Transverse colon (tissue), 4 donors: ENCODE data around the gene RSPRY1. TPM values are rescaled to one million over a fixed set of nuclear protein-coding genes. Genes with fewer than 3 reads are reported as not detected.

Source experiments
- DNase-seq: peaks from one replicate; pipeline ENCODE4 v3.0.0-alpha.2; 2019
- H3K27ac ChIP-seq, 4 donors: fragments of 200-600 bp; sonication (generic); 2 replicates each; pipeline ENCODE4 v1.5.1; 2016 to 2018; ENCODE audit warnings: inconsistent platforms in 4 of 4
- H3K27me3 ChIP-seq: fragments of 200-600 bp; sonication (generic); 2 replicates; pipeline ENCODE4 v1.5.1; 2017; ENCODE audit warnings: inconsistent platforms
- H3K36me3 ChIP-seq, 4 donors: fragments of 200-600 bp; sonication (generic); 2 replicates each; pipeline ENCODE4 v1.5.1; 2017 to 2019; ENCODE audit warnings: inconsistent platforms in 4 of 4
- H3K4me1 ChIP-seq, 4 donors: fragments of 200-600 bp; sonication (generic); 2 replicates each; pipeline ENCODE4 v1.5.1; 2017 to 2020; ENCODE audit warnings: inconsistent platforms in 4 of 4
- H3K4me3 ChIP-seq, 4 donors: fragments of 200-600 bp; sonication (generic); 1 replicate in 1 of 4; 2 replicates in 3 of 4; pipeline versions ENCODE4 v1.5.1 to v1.6.1; 2017 to 2019; ENCODE audit warnings: inconsistent platforms in 4 of 4
- H3K9me3 ChIP-seq, 2 donors: fragments of 200-600 bp; sonication (generic); 2 replicates each; pipeline ENCODE4 v1.5.1; 2017 to 2019; ENCODE audit warnings: inconsistent platforms in 2 of 2
- EP300 ChIP-seq: sonication (generic); formaldehyde crosslinking; IDR thresholded peaks from one replicate; pipeline ENCODE4 v1.6.1; 2017; ENCODE audit warnings: antibody characterized with exemption, low read depth
- POLR2A ChIP-seq: fragments of 450-650 bp; IDR thresholded peaks from one replicate; pipeline ENCODE4 v1.6.1; 2016; ENCODE audit warnings: antibody characterized with exemption, mild to moderate bottlenecking, moderate library complexity
- POLR2AphosphoS5 ChIP-seq, 3 donors: sonication (generic); formaldehyde crosslinking; IDR thresholded peaks; one replicate each; pipeline ENCODE4 v1.6.1; 2016; ENCODE audit warnings: antibody characterized with exemption in 3 of 3
- WGBS, 2 donors: methylation state at CpG; one replicate each; pipeline ENCODE4 v1.1.5; 2018; ENCODE audit warnings: low coverage in 1 of 2; 5-methylcytosine and 5-hydroxymethylcytosine counted together
- in situ Hi-C, 4 donors: fragments of 200-750 bp; cut with MboI; loops; one replicate each; pipeline versions ENCODE4 v1.15.0 to v1.15.1; 2017; ENCODE audit warnings: low sequenced_read_pairs in 3 of 4, low pct_ligation_motif_present in 1 of 4, low pct_unique_long_range_greater_than_20kb in 1 of 4
- intact Hi-C: fragments of 100-400 bp; cut with DNase I; formaldehyde crosslinking; loops from one replicate; pipeline ENCODE4 v1.15.1; 2023; ENCODE audit warnings: low total_unique reads
- total RNA-seq, 4 donors: library from RNA; depleted of rRNA; stranded (reverse); fragments of >200 nt; gene quantifications; one replicate each; pipeline ENCODE4 v1.1.0, GENCODE V29; 2016
- TF ChIP-seq, protein P1 (sequence below), 5 experiments: fragments of 200-600 bp in 3 of 5; fragments of 450-650 bp in 2 of 5; sonication (generic) in 3 of 5; IDR thresholded peaks; 1 replicate in 2 of 5; 2 replicates in 3 of 5; pipeline ENCODE4 v1.5.1; 2016 to 2017; ENCODE audit warnings: antibody characterized with exemption in 5 of 5, inconsistent platforms in 3 of 5, mild to moderate bottlenecking in 2 of 5, moderate library complexity in 1 of 5

RSPRY1 gene
- total RNA-seq, 4 donors from 2014 or later: 17.1 to 58.4 (median 44.5) TPM

DNA sequence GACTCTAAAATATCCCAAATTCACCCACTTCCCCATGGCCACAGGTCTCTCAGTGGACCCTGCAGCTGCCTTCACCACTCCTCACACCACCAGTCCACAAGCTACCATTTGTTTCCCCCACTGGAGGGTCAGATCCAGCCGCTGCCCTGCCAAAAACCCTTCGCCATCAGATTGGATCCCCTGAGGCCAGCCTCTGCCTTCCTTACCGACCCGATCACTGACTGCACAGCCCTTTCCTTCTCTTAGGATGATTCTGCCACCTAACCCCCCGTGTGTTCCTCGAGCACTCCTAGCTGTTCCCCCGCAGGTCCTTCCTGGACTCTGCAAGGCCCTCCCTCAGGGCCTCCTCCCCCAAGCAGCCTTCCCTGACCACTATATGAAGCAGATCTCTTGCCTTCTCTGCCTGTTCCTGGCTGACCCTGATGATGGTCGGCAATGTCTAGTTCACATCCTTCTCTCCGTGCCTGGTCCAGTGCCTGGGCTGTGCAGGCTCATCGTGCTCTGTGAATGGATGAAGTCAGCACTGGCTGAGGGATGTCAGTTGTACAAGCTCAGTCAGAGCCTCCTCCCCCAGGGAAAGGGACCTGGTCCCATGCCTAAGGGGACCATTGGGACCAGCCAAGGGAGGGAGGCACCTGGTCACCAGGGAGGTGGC lies 47.7 kb upstream of the RSPRY1 start:
- intact Hi-C loops (no loop called here), in situ Hi-C loops (no loop called here)
- no peak overlapping the region for H3K4me3 ChIP-seq
- H3K36me3 ChIP-seq: no peaks in the 10 kb centered on the region
- no peak for DNase-seq
- no peaks in the 10 kb centered on the region for H3K27me3 ChIP-seq
- H3K4me1 ChIP-seq: peaks cover 16 to 56% (median 47%) of the 10 kb centered on the region in 4 donors
- TF ChIP-seq EP300 (no peak), POLR2A (no peak), POLR2AphosphoS5 (IDR thresholded peaks at IDR 0.05) (no peak)
- TF ChIP-seq, protein P1, sequence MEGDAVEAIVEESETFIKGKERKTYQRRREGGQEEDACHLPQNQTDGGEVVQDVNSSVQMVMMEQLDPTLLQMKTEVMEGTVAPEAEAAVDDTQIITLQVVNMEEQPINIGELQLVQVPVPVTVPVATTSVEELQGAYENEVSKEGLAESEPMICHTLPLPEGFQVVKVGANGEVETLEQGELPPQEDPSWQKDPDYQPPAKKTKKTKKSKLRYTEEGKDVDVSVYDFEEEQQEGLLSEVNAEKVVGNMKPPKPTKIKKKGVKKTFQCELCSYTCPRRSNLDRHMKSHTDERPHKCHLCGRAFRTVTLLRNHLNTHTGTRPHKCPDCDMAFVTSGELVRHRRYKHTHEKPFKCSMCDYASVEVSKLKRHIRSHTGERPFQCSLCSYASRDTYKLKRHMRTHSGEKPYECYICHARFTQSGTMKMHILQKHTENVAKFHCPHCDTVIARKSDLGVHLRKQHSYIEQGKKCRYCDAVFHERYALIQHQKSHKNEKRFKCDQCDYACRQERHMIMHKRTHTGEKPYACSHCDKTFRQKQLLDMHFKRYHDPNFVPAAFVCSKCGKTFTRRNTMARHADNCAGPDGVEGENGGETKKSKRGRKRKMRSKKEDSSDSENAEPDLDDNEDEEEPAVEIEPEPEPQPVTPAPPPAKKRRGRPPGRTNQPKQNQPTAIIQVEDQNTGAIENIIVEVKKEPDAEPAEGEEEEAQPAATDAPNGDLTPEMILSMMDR (IDR thresholded peaks at IDR 0.05): no peak
- H3K27ac ChIP-seq: no peak overlapping the region
- WGBS, 2 donors: 50 to 85% methylated on average over 2 to 10 of the region's 10 CpGs
- no peaks in the 10 kb centered on the region for H3K9me3 ChIP-seq

DNA sequence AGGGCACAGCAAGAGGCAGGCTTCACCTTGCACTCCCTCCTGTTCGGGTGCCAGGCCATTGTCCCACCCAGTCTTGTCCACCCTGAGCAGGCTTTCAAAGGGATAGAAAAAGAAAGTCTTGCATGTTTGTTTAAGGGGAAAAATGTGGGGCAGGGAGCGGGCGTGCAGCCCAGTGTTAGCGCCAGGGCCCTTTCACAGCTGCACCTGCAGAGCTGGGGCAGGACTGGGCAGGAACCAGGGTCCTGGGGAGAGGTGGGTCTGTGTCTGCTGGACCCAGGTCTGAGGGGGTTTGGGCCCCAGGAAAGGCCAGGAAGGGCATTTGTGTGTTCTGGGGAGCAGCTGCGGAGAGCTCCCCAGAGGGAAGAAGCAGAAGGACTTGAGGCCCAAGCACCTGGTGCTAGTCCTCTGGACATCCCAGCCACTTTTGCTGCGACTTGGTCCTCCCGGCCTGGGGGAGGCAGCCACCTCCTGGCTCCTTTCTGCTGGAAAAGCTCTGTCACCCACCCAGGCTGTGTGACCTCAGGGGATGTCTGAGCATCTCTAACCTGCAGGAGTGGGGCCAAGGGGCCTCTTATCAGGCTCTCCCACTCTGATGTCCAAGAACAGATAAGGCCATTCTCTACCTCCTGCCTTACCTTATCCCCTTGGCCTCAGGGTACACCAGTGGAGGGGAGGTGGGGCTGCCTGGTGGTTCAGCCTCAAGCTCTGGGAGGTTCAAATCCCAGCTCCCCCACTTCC lies 45.0 kb upstream of the RSPRY1 start:
- H3K9me3 ChIP-seq: no peaks in the 10 kb centered on the region
- TF ChIP-seq, protein P1 (IDR thresholded peaks at IDR 0.05): no peak
- TF ChIP-seq POLR2AphosphoS5 (IDR thresholded peaks at IDR 0.05): no peak
- TF ChIP-seq POLR2A: no peak
- TF ChIP-seq EP300: no peak
- H3K36me3 ChIP-seq: no peaks in the 10 kb centered on the region
- in situ Hi-C loops: no loop called here
- 79% methylated on average over 7 of the region's 7 CpGs; no CpG with 5 or more reads in 1 of the 2 donors for WGBS, 2 donors
- intact Hi-C loops: no loop called here
- peaks cover 11 to 40% (median 32%) of the 10 kb centered on the region in 4 donors for H3K4me1 ChIP-seq
- no peak overlapping the region for H3K4me3 ChIP-seq
- H3K27me3 ChIP-seq: no peaks in the 10 kb centered on the region
- peak overlapping the region in 2 of 4 donors; percentile 50 for H3K27ac ChIP-seq
- DNase-seq: no peak

- H3K4me3 ChIP-seq: no peak overlapping the region
- no peaks in the 10 kb centered on the region for H3K36me3 ChIP-seq
- DNase-seq: no peak
- intact Hi-C loops (no loop called here), in situ Hi-C loops (no loop called here)
- peaks cover 11 to 40% (median 32%) of the 10 kb centered on the region in 4 donors for H3K4me1 ChIP-seq
- H3K27me3 ChIP-seq: no peaks in the 10 kb centered on the region
- H3K9me3 ChIP-seq: no peaks in the 10 kb centered on the region
- TF ChIP-seq POLR2AphosphoS5 (IDR thresholded peaks at IDR 0.05): no peak
- no peak for TF ChIP-seq POLR2A
- no peak for TF ChIP-seq EP300
- TF ChIP-seq, protein P1 (IDR thresholded peaks at IDR 0.05): no peak
- no peak overlapping the region for H3K27ac ChIP-seq
- WGBS, 2 donors: 86 to 88% methylated on average over 13 to 16 of the region's 16 CpGs
Measured at GRCh38 chr16:57141822-57142631, 44.1 kb upstream of the RSPRY1 start.
